GM18511 (cell line): ENCODE data around the gene NFE2L3.

Source experiments
- ATAC-seq: cut with Tn5 transposase; IDR thresholded peaks from one replicate; pipeline ENCODE4 v1.9.1; 2021; ENCODE audit warnings: mild to moderate bottlenecking, moderate library complexity; ENCODE audit not compliant: unreplicated experiment

NFE2L3 gene

DNA sequence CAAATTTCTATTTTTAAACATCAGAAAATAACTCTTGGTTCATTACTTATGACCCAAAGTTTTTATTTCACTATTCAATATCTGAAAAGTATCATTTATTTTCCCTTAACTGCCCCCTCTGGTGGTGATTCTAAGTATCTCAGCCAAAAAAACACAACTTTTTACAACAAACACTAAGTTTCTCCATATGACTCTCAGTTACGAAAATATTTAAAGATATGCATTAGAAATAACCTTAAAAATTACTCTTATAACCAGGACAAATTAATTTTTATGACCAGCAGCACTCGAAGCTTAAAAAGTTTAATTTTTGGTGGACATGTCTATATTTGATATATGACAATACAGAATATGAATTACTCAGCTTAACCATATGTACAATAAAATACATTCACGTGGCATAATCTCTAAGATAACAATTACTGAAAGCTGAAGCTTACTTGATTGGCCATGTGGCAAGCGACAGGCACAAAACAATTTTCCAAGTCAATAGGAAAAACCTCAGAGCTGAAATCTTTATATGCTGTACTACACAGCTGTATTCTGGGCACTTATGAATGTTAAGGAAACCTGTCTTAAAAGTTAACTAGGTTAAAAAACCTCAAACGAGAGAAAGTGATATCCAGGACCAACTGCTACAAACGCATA, 46.3 kb downstream of the NFE2L3 start:
- ATAC-seq, result no peak

DNA sequence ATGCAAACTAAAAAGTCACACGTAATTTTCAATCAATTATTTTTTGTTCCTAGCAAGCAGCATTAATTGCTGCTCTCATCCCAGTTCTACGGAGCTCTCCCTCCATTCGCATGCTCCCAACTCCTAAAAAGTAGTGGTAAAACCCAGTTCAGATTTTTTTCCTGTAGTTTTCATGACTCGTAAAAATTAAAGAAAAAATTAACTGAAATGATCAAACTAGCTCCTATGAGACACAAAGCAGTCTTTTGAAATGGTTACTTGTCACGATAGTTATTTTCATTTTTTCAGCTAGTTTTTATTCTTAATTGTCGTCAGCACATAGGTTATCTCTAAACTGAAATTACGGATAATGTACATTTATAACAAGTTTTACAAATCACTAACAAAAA, 46.8 kb downstream of the NFE2L3 start:
- no peak for ATAC-seq

DNA sequence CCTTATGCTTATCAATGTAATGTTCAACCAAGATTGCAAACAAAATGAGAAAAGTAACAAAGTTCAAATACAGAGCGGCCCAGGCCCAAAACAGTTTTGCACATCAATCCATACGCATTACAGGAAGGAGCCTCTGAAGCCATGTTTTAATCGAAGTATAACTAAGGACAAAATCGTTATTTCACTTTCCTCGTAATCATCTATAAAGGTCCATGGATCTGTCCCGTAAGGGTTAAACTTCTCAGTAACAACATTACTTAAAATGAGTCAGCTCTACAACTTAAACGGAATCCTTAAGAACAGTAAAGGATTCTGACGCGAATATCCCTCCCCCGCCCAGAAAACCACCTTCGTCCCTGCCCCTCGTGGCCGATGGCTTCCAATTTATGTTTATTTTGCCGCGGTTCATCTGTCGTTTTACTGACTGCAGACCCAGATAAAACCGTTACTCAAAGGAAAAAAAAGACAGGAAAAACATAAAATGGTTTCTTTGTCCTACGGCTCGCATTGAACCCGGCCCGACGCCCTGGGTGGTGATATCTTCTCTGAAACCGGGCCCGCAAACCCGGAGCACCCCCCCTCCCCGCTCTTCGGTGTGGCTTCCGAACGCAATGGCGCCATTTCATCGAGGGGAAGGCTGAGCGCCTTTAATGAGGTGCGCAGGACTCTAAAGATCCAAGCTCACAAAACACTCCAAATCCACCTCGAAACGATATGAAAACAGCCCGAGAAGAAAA, 47.5 kb downstream of the NFE2L3 start:
- ATAC-seq, result no peak

DNA sequence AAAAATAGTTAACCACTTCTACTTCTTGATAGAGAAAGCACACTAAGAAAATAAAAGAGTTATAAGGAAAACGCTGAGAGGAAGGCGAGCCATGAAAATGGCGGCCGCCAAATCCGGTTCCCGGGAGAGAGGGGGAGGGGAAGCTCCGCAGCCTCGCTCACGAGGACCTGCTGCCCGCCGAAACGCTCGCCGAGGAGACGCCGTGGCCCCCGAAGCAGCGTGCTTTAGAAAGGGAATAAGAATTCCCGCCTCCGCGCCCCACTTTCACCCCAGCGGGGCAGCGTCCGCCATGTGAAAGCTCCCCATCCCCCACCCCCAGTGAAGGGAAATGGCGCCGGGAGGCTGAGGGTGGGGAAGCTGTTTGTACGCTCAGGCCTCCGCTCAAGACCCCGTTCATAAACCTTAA, 48.0 kb downstream of the NFE2L3 start:
- no peak for ATAC-seq

- peak; percentile 60 for ATAC-seq
Observed at GRCh38 chr7:26200444-26201246, 48.6 kb downstream of the NFE2L3 start, which contains the start of gene HNRNPA2B1. Gene HNRNPA2B1, minus strand, starts transcription at chr7:26200746. Its CDS starts 169 bp downstream, at chr7:26200577.

DNA sequence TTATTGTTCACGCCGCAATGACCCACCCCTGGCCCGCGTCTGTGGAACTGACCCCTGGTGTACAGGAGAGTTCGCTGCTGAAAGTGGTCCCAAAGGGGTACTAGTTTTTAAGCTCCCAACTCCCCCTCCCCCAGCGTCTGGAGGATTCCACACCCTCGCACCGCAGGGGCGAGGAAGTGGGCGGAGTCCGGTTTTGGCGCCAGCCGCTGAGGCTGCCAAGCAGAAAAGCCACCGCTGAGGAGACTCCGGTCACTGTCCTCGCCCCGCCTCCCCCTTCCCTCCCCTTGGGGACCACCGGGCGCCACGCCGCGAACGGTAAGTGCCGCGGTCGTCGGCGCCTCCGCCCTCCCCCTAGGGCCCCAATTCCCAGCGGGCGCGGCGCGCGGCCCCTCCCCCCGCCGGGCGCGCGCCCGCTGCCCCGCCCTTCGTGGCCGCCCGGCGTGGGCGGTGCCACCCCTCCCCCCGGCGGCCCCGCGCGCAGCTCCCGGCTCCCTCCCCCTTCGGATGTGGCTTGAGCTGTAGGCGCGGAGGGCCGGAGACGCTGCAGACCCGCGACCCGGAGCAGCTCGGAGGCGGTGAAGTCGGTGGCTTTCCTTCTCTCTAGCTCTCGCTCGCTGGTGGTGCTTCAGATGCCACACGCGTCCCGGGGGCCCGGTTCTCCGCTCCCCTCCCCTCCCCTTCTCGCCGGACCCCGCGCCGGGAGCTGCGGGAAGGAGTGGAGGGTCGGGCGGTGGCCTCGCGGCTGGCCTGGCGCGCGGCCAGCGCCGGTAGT, 49.4 kb downstream of the NFE2L3 start, which contains the start of gene CBX3:
Gene CBX3, plus strand, starts transcription at position 499 of the 772 bp plus-strand sequence. CDS start 1,254 bp downstream, outside the sequence.
- ATAC-seq, result peak; percentile 51

- ATAC-seq, result peak; percentile 6
Observed at GRCh38 chr7:26202019-26202990, 50.3 kb downstream of the NFE2L3 start.

GRCh38 chr7:26203016-26203415, 51.0 kb downstream of the NFE2L3 start:
- no peak for ATAC-seq

DNA sequence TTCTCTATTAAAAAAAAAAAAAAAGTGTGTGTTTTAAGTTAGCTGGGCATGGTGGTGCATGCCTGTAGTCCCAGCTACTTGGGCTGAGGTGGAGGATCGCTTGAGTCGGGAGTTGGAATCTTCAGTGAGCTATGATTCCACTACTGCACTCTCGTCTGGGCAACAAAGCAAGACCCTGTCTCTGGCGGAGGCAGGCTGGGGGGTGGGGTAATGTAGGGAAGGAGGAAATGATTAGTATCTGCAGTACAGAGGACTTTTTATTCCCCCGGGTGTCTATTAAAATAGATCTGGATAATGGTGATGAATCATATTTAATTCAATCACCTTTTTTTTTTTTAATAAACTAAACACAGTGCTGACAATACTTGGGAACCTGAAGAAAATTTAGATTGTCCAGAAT, 56.0 kb downstream of the NFE2L3 start:
- no peak for ATAC-seq

GRCh38 chr7:26212921-26213718, 61.1 kb downstream of the NFE2L3 start:
- ATAC-seq, result no peak

DNA sequence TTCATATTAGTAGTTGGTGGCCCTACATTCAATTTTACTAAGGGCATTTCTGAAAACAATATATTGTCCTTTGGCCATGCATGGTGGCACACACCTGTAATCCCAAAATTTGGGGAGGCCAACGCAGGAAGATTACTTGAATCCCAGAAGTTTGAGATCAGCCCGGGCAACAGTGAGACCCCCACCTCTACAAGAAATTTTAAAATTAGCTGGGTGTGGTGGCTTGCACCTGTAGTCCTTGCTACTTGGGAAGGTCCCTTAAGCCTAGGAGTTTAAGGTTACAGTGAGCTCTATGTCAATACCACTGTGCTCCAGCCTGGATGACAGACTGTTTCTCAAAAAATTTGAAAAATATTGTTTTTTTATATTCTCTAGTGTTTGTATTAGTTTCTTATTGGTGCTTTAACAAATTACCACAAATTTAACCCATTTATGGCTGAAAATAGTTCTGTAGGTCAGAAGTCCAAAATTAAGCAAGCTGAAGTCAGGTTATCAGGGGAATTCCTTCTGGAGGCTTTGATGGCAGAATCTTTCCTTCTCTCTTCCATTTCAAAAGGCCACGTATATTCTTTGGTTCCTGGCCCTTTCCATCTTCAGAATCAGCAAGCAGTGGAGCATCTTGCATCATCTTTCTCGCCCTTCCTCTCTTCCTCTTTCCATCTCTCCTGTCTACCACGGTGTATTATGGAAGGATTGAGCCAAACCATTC, 62.0 kb downstream of the NFE2L3 start:
- ATAC-seq, result no peak

GRCh38 chr7:26216049-26216448, 64.1 kb downstream of the NFE2L3 start:
- ATAC-seq, result no peak

- no peak for ATAC-seq
Observed at GRCh38 chr7:26224359-26224758, 72.4 kb downstream of the NFE2L3 start.

DNA sequence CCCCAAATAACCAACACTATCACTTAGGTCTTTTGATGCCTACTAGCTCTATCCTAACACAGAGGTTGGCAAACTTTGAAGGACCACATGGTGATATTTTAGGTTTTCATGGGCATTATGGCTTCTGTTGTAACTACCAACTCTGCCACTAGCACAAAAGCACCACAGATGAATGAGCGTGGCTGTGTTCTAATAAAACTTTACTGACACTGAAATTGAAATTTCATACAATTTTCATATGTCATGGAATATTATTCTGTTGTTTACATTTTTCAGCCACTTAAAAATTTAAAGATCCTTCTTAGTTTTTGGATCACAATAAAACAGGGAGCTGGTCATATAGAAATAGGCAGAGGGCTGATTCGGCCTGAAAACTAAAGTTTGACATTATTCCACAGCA, 76.0 kb downstream of the NFE2L3 start:
- ATAC-seq, result no peak

DNA sequence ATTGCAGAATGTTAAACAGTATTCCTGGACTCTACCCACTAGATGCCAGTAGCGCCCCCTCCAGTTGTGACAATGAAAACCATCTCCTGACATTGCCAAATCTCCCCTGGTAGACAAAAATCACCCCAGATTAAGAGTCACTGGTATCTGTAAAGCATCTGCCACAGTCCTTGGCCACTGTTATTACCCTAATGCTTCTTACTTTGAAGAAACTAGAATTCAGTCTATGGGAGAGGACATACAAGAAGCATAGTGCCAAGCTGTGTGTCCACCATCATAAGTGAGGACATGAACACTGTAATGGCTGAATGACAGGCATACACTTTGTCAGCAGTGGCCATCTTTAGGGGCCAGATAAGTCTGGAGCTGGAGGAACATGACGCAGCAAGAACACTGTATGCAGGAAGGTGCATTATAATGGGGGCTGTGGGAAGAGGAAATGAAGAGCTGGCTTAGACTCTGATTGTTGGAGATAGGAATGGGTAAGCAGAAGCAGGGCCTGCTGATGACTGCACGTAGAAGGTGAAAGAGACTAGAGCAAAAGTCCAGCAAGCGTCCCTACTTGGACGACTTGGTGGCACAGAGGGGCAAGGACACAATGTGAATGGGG, 82.0 kb downstream of the NFE2L3 start:
- ATAC-seq, result no peak
